H1 (cell line): ENCODE results near the gene OR9A4. TPM values are rescaled to one million over a fixed set of nuclear protein-coding genes. Genes with fewer than 3 reads are reported as not detected.

Source experiments
- CTCF ChIA-PET: fragments of 300-600 bp; sonication (Branson Sonifier 250); formaldehyde crosslinking; loops from one replicate; lab custom pipeline; 2021; ENCODE audit not compliant: partially characterized antibody; lab: Charles Lee
- POLR2A ChIA-PET: fragments of 300-600 bp; sonication (Branson Sonifier 250); formaldehyde crosslinking; loops from one replicate; lab custom pipeline; 2021; ENCODE audit warnings: inconsistent platforms; ENCODE audit not compliant: partially characterized antibody; lab: Charles Lee
- DNase-seq, 2 experiments: peaks; one replicate each; pipeline versions ENCODE4 v3.0.0 to v3.0.0-alpha.2; 2010 to 2022; ENCODE audit warnings: low spot score in 2 of 2, low read depth in 1 of 2, mixed read lengths in 1 of 2
- FAIRE-seq: peaks from 2 replicates; lab custom pipeline; 2011; peaks lifted over from hg19 to GRCh38; lab: Jason Lieb, UNC
- H2AFZ ChIP-seq: 2 replicates; pipeline ENCODE4 v1.8.1; 2012; ENCODE audit warnings: low read length, inconsistent platforms
- H2AK5ac ChIP-seq: 2 replicates; pipeline ENCODE4 v1.6.1; 2013; ENCODE audit warnings: low read depth, low read length
- H2BK120ac ChIP-seq: replicated peaks from 2 replicates; pipeline ENCODE3; 2013; ENCODE audit warnings: low read depth, low read length, inconsistent platforms
- H2BK12ac ChIP-seq: 2 replicates; pipeline ENCODE4 v1.6.1; 2013; ENCODE audit warnings: low read depth, low read length
- H2BK15ac ChIP-seq: 2 replicates; pipeline ENCODE4 v1.6.1; 2013; ENCODE audit warnings: low read length
- H2BK20ac ChIP-seq: 2 replicates; pipeline ENCODE4 v1.6.1; 2013; ENCODE audit warnings: low read length
- H2BK5ac ChIP-seq: 2 replicates; pipeline ENCODE4 v1.6.1; 2013; ENCODE audit warnings: low read depth, low read length
- H3K14ac ChIP-seq: 2 replicates; pipeline ENCODE4 v1.6.1; 2013; ENCODE audit warnings: inconsistent platforms; ENCODE audit not compliant: insufficient read length
- H3K18ac ChIP-seq: 2 replicates; pipeline ENCODE4 v1.6.1; 2013; ENCODE audit warnings: low read length; ENCODE audit errors: extremely low read depth
- H3K23ac ChIP-seq: 2 replicates; pipeline ENCODE4 v1.6.1; 2013; ENCODE audit warnings: inconsistent platforms; ENCODE audit not compliant: insufficient read length
- H3K23me2 ChIP-seq: 2 replicates; pipeline ENCODE4 v1.6.1; 2013; ENCODE audit warnings: low read depth, low read length
- H3K27ac ChIP-seq: 2 replicates; pipeline ENCODE4 v1.6.1; 2011; ENCODE audit warnings: low read depth, low read length, inconsistent platforms
- H3K27me3 ChIP-seq, 4 experiments: replicated peaks in 1 of 4; 1 replicate in 1 of 4; 2 replicates in 3 of 4; pipeline versions ENCODE4 v1.6.1 to v1.8.1; 2011 to 2013; ENCODE audit warnings: low read length in 3 of 4, mild to moderate bottlenecking in 3 of 4, inconsistent platforms in 2 of 4, mixed read lengths in 2 of 4, moderate library complexity in 1 of 4; ENCODE audit not compliant: control insufficient read depth in 3 of 4, insufficient read depth in 3 of 4; ENCODE audit errors: extremely low read depth in 1 of 4
- H3K36me3 ChIP-seq, 4 experiments: 2 replicates each; pipeline versions ENCODE4 v1.6.1 to v1.8.1; 2011 to 2013; ENCODE audit warnings: mild to moderate bottlenecking in 4 of 4, low read length in 3 of 4, moderate library complexity in 2 of 4, control low read depth in 1 of 4, inconsistent platforms in 1 of 4; ENCODE audit not compliant: insufficient read depth in 4 of 4, control insufficient read depth in 2 of 4
- H3K4ac ChIP-seq: replicated peaks from 2 replicates; pipeline ENCODE3; 2013; ENCODE audit warnings: low read length, low read depth, mixed read lengths, inconsistent platforms; ENCODE audit not compliant: insufficient read length
- H3K4me1 ChIP-seq, 4 experiments: replicated peaks in 1 of 4; 1 replicate in 1 of 4; 2 replicates in 3 of 4; pipeline versions ENCODE4 v1.6.1 to v1.8.1; 2011 to 2013; ENCODE audit warnings: low read length in 3 of 4, inconsistent platforms in 2 of 4, mixed read lengths in 1 of 4; ENCODE audit not compliant: insufficient read depth in 4 of 4, control insufficient read depth in 3 of 4
- H3K4me2 ChIP-seq, 2 experiments: 2 replicates each; pipeline versions ENCODE4 v1.6.1 to v1.8.1; 2011 to 2013; ENCODE audit warnings: low read depth in 2 of 2, low read length in 2 of 2, control low read depth in 1 of 2, inconsistent platforms in 1 of 2, mild to moderate bottlenecking in 1 of 2; ENCODE audit not compliant: insufficient read depth in 1 of 2
- H3K4me3 ChIP-seq, 4 experiments: fragments of 200-600, 300-600 bp in 1 of 4; sonication (generic), shearing (Covaris generic), sonication (Bioruptor Twin) in 1 of 4; 2 replicates each; pipeline versions ENCODE4 v1.5.1 to v1.8.1; 2011 to 2016; ENCODE audit warnings: low read length in 4 of 4, low read depth in 3 of 4, control low read depth in 2 of 4, inconsistent platforms in 2 of 4, mild to moderate bottlenecking in 2 of 4, mixed read lengths in 1 of 4, moderate library complexity in 1 of 4; ENCODE audit not compliant: insufficient read depth in 2 of 4; ENCODE audit errors: extremely low read depth in 1 of 4
- H3K56ac ChIP-seq: replicated peaks from 2 replicates; pipeline ENCODE3; 2013; ENCODE audit warnings: low read depth, mild to moderate bottlenecking, mixed read lengths, low read length, inconsistent platforms; ENCODE audit not compliant: insufficient read length
- H3K79me1 ChIP-seq: 2 replicates; pipeline ENCODE4 v1.6.1; 2013; ENCODE audit warnings: low read depth, low read length, control low read depth
- H3K79me2 ChIP-seq, 2 experiments: 2 replicates each; pipeline versions ENCODE4 v1.6.1 to v1.8.1; 2012 to 2013; ENCODE audit warnings: low read length in 2 of 2, mild to moderate bottlenecking in 2 of 2, inconsistent platforms in 1 of 2; ENCODE audit not compliant: insufficient read depth in 2 of 2, control insufficient read depth in 1 of 2
- H3K9ac ChIP-seq, 4 experiments: replicated peaks in 1 of 4; 1 replicate in 1 of 4; 2 replicates in 3 of 4; pipeline versions ENCODE4 v1.6.1 to v1.8.1; 2011 to 2013; ENCODE audit warnings: low read depth in 3 of 4, low read length in 3 of 4, control low read depth in 2 of 4, mild to moderate bottlenecking in 2 of 4, moderate library complexity in 2 of 4, inconsistent platforms in 1 of 4; ENCODE audit errors: extremely low read depth in 1 of 4
- H3K9me3 ChIP-seq, 2 experiments: 2 replicates each; pipeline versions ENCODE4 v1.6.1 to v1.8.1; 2012 to 2013; ENCODE audit warnings: mild to moderate bottlenecking in 2 of 2, moderate library complexity in 2 of 2, control low read depth in 1 of 2, inconsistent platforms in 1 of 2, low read depth in 1 of 2, low read length in 1 of 2, mixed read lengths in 1 of 2; ENCODE audit not compliant: insufficient read depth in 2 of 2
- H4K20me1 ChIP-seq, 2 experiments: replicated peaks in 1 of 2; 2 replicates each; pipeline versions ENCODE3 to v1.8.1; 2011 to 2013; ENCODE audit warnings: inconsistent platforms in 2 of 2, low read length in 2 of 2, mild to moderate bottlenecking in 1 of 2; ENCODE audit not compliant: insufficient read depth in 2 of 2, control insufficient read depth in 1 of 2
- H4K5ac ChIP-seq: 2 replicates; pipeline ENCODE4 v1.6.1; 2013; ENCODE audit warnings: low read length, low read depth, mixed read lengths, inconsistent platforms; ENCODE audit not compliant: insufficient read length
- H4K8ac ChIP-seq: 2 replicates; pipeline ENCODE4 v1.8.0; 2013; ENCODE audit warnings: mild to moderate bottlenecking, moderate library complexity, low read length, inconsistent platforms; ENCODE audit not compliant: insufficient read depth; ENCODE audit errors: extremely low read depth
- H4K91ac ChIP-seq: replicated peaks from 2 replicates; pipeline ENCODE3; 2013; ENCODE audit warnings: low read length, mixed read lengths, inconsistent platforms; ENCODE audit not compliant: insufficient read length
- ATF3 ChIP-seq: IDR thresholded peaks from 2 replicates; pipeline ENCODE4 v1.6.1; 2011; ENCODE audit warnings: low read depth, mild to moderate bottlenecking, low read length; ENCODE audit not compliant: insufficient read depth
- BRCA1 ChIP-seq: IDR thresholded peaks from 2 replicates; pipeline ENCODE4 v1.6.1; 2012; ENCODE audit warnings: low read depth, low read length, improper control_type of control experiment
- EGR1 ChIP-seq: IDR thresholded peaks from 2 replicates; pipeline ENCODE4 v1.6.1; 2011; ENCODE audit warnings: low read depth, low read length, borderline replicate concordance
- EP300 ChIP-seq, 2 experiments: IDR thresholded peaks; 1 replicate in 1 of 2; 2 replicates in 1 of 2; pipeline ENCODE4 v1.6.1; 2011 to 2012; ENCODE audit warnings: low read depth in 2 of 2, low read length in 2 of 2, mild to moderate bottlenecking in 2 of 2, borderline replicate concordance in 1 of 2, inconsistent platforms in 1 of 2, moderate library complexity in 1 of 2
- KDM4A ChIP-seq: IDR thresholded peaks from one replicate; pipeline ENCODE4 v1.7.1; 2012; ENCODE audit warnings: low read depth, mild to moderate bottlenecking, moderate library complexity, low read length, inconsistent platforms; ENCODE audit not compliant: severe bottlenecking
- MAFK ChIP-seq: IDR thresholded peaks from 2 replicates; pipeline ENCODE4 v1.6.1; 2012; ENCODE audit warnings: low read depth, mild to moderate bottlenecking, improper control_type of control experiment, low read length
- POLR2AphosphoS5 ChIP-seq: IDR thresholded peaks from 2 replicates; pipeline ENCODE4 v1.6.1; 2011; ENCODE audit warnings: low read depth, low read length
- POU5F1 ChIP-seq: IDR thresholded peaks from 2 replicates; pipeline ENCODE4 v1.6.1; 2011; ENCODE audit warnings: low read depth, mild to moderate bottlenecking, low read length, moderate library complexity
- RAD21 ChIP-seq, 2 experiments: IDR thresholded peaks in 1 of 2; conservative IDR thresholded peaks in 1 of 2; 2 replicates each; pipeline ENCODE4 v1.6.1; 2011; ENCODE audit warnings: low read depth in 2 of 2, low read length in 2 of 2, improper control_type of control experiment in 1 of 2, inconsistent platforms in 1 of 2, mild to moderate bottlenecking in 1 of 2, moderate library complexity in 1 of 2
- RNF2 ChIP-seq: fragments of 200-900, 300-1000 bp; sonication (generic); IDR thresholded peaks from 2 replicates; pipeline ENCODE4 v1.7.1; 2016; ENCODE audit warnings: borderline replicate concordance, low read depth, mild to moderate bottlenecking, antibody characterized with exemption, low read length; ENCODE audit not compliant: poor library complexity, severe bottlenecking; ENCODE audit errors: missing control alignments
- SAP30 ChIP-seq: fragments of 300-600 bp; sonication (generic); IDR thresholded peaks from 2 replicates; pipeline ENCODE4 v1.7.1; 2012; ENCODE audit warnings: low read length, moderate library complexity, mild to moderate bottlenecking, inconsistent platforms; ENCODE audit not compliant: insufficient read depth, insufficient replicate concordance
- TAF7 ChIP-seq: optimal IDR thresholded peaks from 2 replicates; pipeline ENCODE3; 2011; ENCODE audit warnings: low read depth, mild to moderate bottlenecking, inconsistent platforms, low read length, moderate library complexity, borderline replicate concordance
- WGBS, 2 experiments: shearing (Covaris generic) in 1 of 2; methylation state at CpG; one replicate each; pipeline versions ENCODE4 v1.1.6 to v1.1.7; 2013 to 2015; ENCODE audit warnings: low lambda C conversion rate in 2 of 2, mixed read lengths in 2 of 2, inconsistent platforms in 1 of 2, low coverage in 1 of 2, missing lambda C conversion rate in 1 of 2; ENCODE audit not compliant: insufficient replicate concordance in 2 of 2, insufficient coverage in 1 of 2, insufficient read length in 1 of 2; ENCODE audit errors: extremely low coverage in 1 of 2, missing lambda C conversion rate in 1 of 2; 5-methylcytosine and 5-hydroxymethylcytosine counted together
- polyA plus RNA-seq, 7 experiments: library from polyadenylated mRNA; depleted of rRNA in 3 of 7; stranded (reverse) in 5 of 7; unstranded in 2 of 7; fragments of >200 nt in 5 of 7; fragments of 200-250 nt in 2 of 7; gene quantifications; 1 replicate in 5 of 7; 2 replicates in 1 of 7; 4 replicates in 1 of 7; pipeline versions ENCODE4 v1.2.1 to v1.2.3, GENCODE V29; 2011 to 2013; ENCODE audit warnings: missing spikeins in 2 of 7, mixed read lengths in 2 of 7
- total RNA-seq: library from RNA; stranded (reverse); fragmentation: NEBNext Ultra II Directional; extraction: Animal tissue kit (Norgen Biotek cat#: 25700); gene quantifications from 2 replicates; pipeline ENCODE4 v1.2.1, GENCODE V29; 2021

Gene OR9A4
- total and polyA plus RNA-seq, 2 of the 8 experiments (the other 6 are each of a cell fraction or from before 2014, with no cell fraction given), result not detected

GRCh38 chr7:141872931-141873330 is 43.3 kb upstream of the OR9A4 start:
- Histone ChIP-seq H4K8ac (no peak overlapping the region), H2BK20ac (no peak overlapping the region), H2BK12ac (no peak overlapping the region), H2BK5ac (no peak overlapping the region), H3K9me3 (no peaks in the 10 kb centered on the region), H4K5ac (no peak overlapping the region), H4K91ac (no peak overlapping the region), H3K23me2 (no peaks in the 10 kb centered on the region), H2BK15ac (no peak overlapping the region), H3K4me1 (peaks cover 0 to 11% (median 7%) of the 10 kb centered on the region in 4 experiments; a peak in 6 of 7 replicates), H3K27ac (no peak overlapping the region), H2BK120ac (no peak overlapping the region), H3K9ac (no peak overlapping the region), H4K20me1 (no peaks in the 10 kb centered on the region), H2AK5ac (no peak overlapping the region), H3K56ac (no peak overlapping the region), H3K27me3 (no peaks in the 10 kb centered on the region), H2AFZ (no peak overlapping the region), H3K14ac (no peak overlapping the region), H3K4ac (no peak overlapping the region), H3K18ac (no peak overlapping the region), H3K79me2 (no peaks in the 10 kb centered on the region), H3K36me3 (no peaks in the 10 kb centered on the region), H3K4me2 (no peak overlapping the region), H3K4me3 (no peak overlapping the region), H3K23ac (no peak overlapping the region), H3K79me1 (no peaks in the 10 kb centered on the region)
- 80% methylated on average over 3 of the region's 3 CpGs; no CpG with 5 or more reads in 1 of the 2 experiments for WGBS, 2 experiments
- ChIA-PET CTCF (interaction anchor here (1.5 kb wide), 1 partner anchor 8 kb away, joined by 4 read pairs; no protein-coding TSS in a partner anchor), POLR2A (no interaction called here)
- DNase-seq (no peak), FAIRE-seq (no peak)
- TF ChIP-seq SAP30 (no peak), BRCA1 (no peak), TAF7 (no peak), POLR2AphosphoS5 (no peak), MAFK (no peak), KDM4A (no peak), EGR1 (no peak), EP300 (IDR thresholded peaks at IDR 0.05; ENCODE audit: borderline replicate concordance in 1 of 2, low read depth in 2 of 2, low read length in 2 of 2) (no peak), RAD21 (IDR thresholded peaks at IDR 0.05 in 1 of 2, conservative IDR thresholded peaks at IDR 0.05 in 1 of 2; ENCODE audit: low read depth in 2 of 2, low read length in 2 of 2) (no peak), ATF3 (no peak), RNF2 (no peak), POU5F1 (no peak)
